GM12878 (cell line): ENCODE data around the gene LRP1B. TPM values are rescaled to one million over a fixed set of nuclear protein-coding genes. Genes with fewer than 3 reads are reported as not detected.

Experiments
- ATAC-seq: fragments of 200-7000 bp; cut with Tn5 transposase; 3 replicates; pipeline ENCODE4 v1.9.1; 2020; ENCODE audit warnings: mild to moderate bottlenecking, moderate library complexity
- BruUV-seq: library from RNA; stranded (reverse); fragments of 400-500 nt; replicated peaks from 2 replicates; lab custom pipeline; 2021; lab: Mats Ljungman, UMichigan
- CTCF ChIA-PET: fragments of 300-600 bp; sonication (Branson Sonifier 250); formaldehyde crosslinking; extraction: SDS; loops from one replicate; lab custom pipeline; 2021; ENCODE audit warnings: inconsistent platforms; lab: Yijun Ruan, JAX
- POLR2A ChIA-PET: fragments of 350-600 bp; formaldehyde crosslinking; extraction: SDS; loops from one replicate; lab custom pipeline; 2021; ENCODE audit warnings: inconsistent platforms; lab: Charles Lee
- RAD21 ChIA-PET: fragments of 300-600 bp; sonication (Branson Sonifier 250); formaldehyde crosslinking; loops from one replicate; lab custom pipeline; 2023; ENCODE audit warnings: antibody characterized with exemption; ENCODE audit not compliant: unreplicated experiment; lab: Charles Lee
- SMC1A ChIA-PET: fragments of 300-600 bp; sonication (Branson Sonifier 250); formaldehyde crosslinking; loops from one replicate; lab custom pipeline; 2023; ENCODE audit not compliant: unreplicated experiment, uncharacterized antibody; lab: Charles Lee
- DNase-seq: peaks from one replicate; pipeline ENCODE4 v3.0.0-alpha.2; 2011; ENCODE audit warnings: low read depth, low spot score
- FAIRE-seq: peaks from 3 replicates; lab custom pipeline; 2011; peaks lifted over from hg19 to GRCh38; lab: Jason Lieb, UNC
- H2AFZ ChIP-seq: 2 replicates; pipeline ENCODE4 v1.6.0; 2011; ENCODE audit warnings: low read depth, low read length, control low read depth; ENCODE audit not compliant: control insufficient read depth
- H3K27ac ChIP-seq: 2 replicates; pipeline ENCODE4 v1.5.1; 2011; ENCODE audit warnings: control low read depth; ENCODE audit not compliant: control insufficient read depth, insufficient read depth
- H3K27me3 ChIP-seq, 2 experiments: replicated peaks in 1 of 2; 2 replicates each; pipeline versions ENCODE4 v1.6.0 to v1.6.1; 2011; ENCODE audit warnings: low read length in 1 of 2; ENCODE audit not compliant: control insufficient read depth in 2 of 2, insufficient read depth in 2 of 2
- H3K36me3 ChIP-seq, 2 experiments: 2 replicates each; pipeline ENCODE4 v1.5.1; 2011; ENCODE audit warnings: low read length in 1 of 2; ENCODE audit not compliant: control insufficient read depth in 2 of 2, insufficient read depth in 2 of 2
- H3K4me1 ChIP-seq: 2 replicates; pipeline ENCODE4 v1.6.1; 2011; ENCODE audit warnings: mild to moderate bottlenecking, low read length, moderate library complexity, mixed read lengths; ENCODE audit not compliant: control insufficient read depth, insufficient read depth
- H3K4me2 ChIP-seq: 2 replicates; pipeline ENCODE4 v1.6.0; 2011; ENCODE audit warnings: control low read depth; ENCODE audit not compliant: control insufficient read depth, insufficient read depth
- H3K4me3 ChIP-seq: fragments of 200-600 bp; sonication (generic); 2 replicates; pipeline ENCODE4 v1.5.1; 2016
- H3K79me2 ChIP-seq: 2 replicates; pipeline ENCODE4 v1.6.0; 2011; ENCODE audit warnings: low read length; ENCODE audit not compliant: control insufficient read depth, insufficient read depth
- H3K9ac ChIP-seq: 2 replicates; pipeline ENCODE4 v1.8.0; 2011; ENCODE audit warnings: low read length, control low read depth, mixed read lengths; ENCODE audit not compliant: control insufficient read depth, insufficient read depth
- H3K9me3 ChIP-seq: replicated peaks from 3 replicates; pipeline ENCODE4 v1.5.1; 2011; ENCODE audit warnings: mild to moderate bottlenecking, low read length; ENCODE audit not compliant: control insufficient read depth, insufficient read depth
- H4K20me1 ChIP-seq: 2 replicates; pipeline ENCODE4 v1.6.0; 2011; ENCODE audit not compliant: control insufficient read depth, insufficient read depth
- ASH2L ChIP-seq: fragments of 300-600, 200-600 bp; sonication (generic); IDR thresholded peaks from 2 replicates; pipeline ENCODE4 v1.6.1; 2017; ENCODE audit warnings: low read depth, mild to moderate bottlenecking, borderline replicate concordance
- FOS ChIP-seq: IDR thresholded peaks from 3 replicates; pipeline ENCODE4 v1.6.1; 2011; ENCODE audit warnings: borderline replicate concordance; ENCODE audit not compliant: insufficient read length; ENCODE audit errors: extremely low read depth
- FOXK2 ChIP-seq: fragments of 450-650 bp; IDR thresholded peaks from 2 replicates; pipeline ENCODE4 v1.6.1; 2017; ENCODE audit warnings: mild to moderate bottlenecking, moderate library complexity
- IKZF1 ChIP-seq: fragments of 450-650 bp; conservative IDR thresholded peaks from 2 replicates; pipeline ENCODE4 v1.6.1; 2017; ENCODE audit warnings: antibody characterized with exemption, mild to moderate bottlenecking
- MYC ChIP-seq: IDR thresholded peaks from 2 replicates; pipeline ENCODE4 v1.6.1; 2011; ENCODE audit warnings: mild to moderate bottlenecking, low read length, moderate library complexity, inconsistent platforms; ENCODE audit not compliant: insufficient read depth, insufficient replicate concordance, insufficient read length, severe bottlenecking
- NR2F1 ChIP-seq: fragments of 450-650 bp; conservative IDR thresholded peaks from 2 replicates; pipeline ENCODE4 v1.6.1; 2017; ENCODE audit warnings: mild to moderate bottlenecking
- NRF1 ChIP-seq: conservative IDR thresholded peaks from 2 replicates; pipeline ENCODE4 v1.6.1; 2011; ENCODE audit warnings: mild to moderate bottlenecking, low read depth, low read length, improper control_type of control experiment
- POLR2AphosphoS2 ChIP-seq: IDR thresholded peaks from 2 replicates; pipeline ENCODE4 v1.6.1; 2011; ENCODE audit warnings: low read depth, mild to moderate bottlenecking, low read length, improper control_type of control experiment, moderate library complexity
- RCOR1 ChIP-seq: conservative IDR thresholded peaks from 2 replicates; pipeline ENCODE4 v1.6.1; 2012; ENCODE audit warnings: low read depth, low read length, improper control_type of control experiment
- SIX5 ChIP-seq: IDR thresholded peaks from 2 replicates; pipeline ENCODE4 v1.6.1; 2011; ENCODE audit warnings: mild to moderate bottlenecking, low read depth, low read length, moderate library complexity; ENCODE audit not compliant: severe bottlenecking
- SUPT20H ChIP-seq: IDR thresholded peaks from 2 replicates; pipeline ENCODE4 v1.6.1; 2011; ENCODE audit warnings: low read depth, mild to moderate bottlenecking, low read length, moderate library complexity, borderline replicate concordance; ENCODE audit not compliant: control insufficient read depth
- TARDBP ChIP-seq: IDR thresholded peaks from 2 replicates; pipeline ENCODE4 v1.6.1; 2016; ENCODE audit warnings: borderline replicate concordance
- TBL1XR1 ChIP-seq: IDR thresholded peaks from 2 replicates; pipeline ENCODE4 v1.6.1; 2012; ENCODE audit warnings: low read depth, low read length, improper control_type of control experiment
- WRNIP1 ChIP-seq: IDR thresholded peaks from 2 replicates; pipeline ENCODE4 v1.6.1; 2011; ENCODE audit warnings: low read depth, low read length, improper control_type of control experiment, borderline replicate concordance
- YBX1 ChIP-seq: fragments of 450-650 bp; IDR thresholded peaks from 2 replicates; pipeline ENCODE4 v1.6.1; 2016; ENCODE audit warnings: antibody characterized with exemption
- ZBTB4 ChIP-seq: fragments of 450-650 bp; formaldehyde crosslinking; IDR thresholded peaks from 2 replicates; pipeline ENCODE4 v1.4.0; 2022; ENCODE audit warnings: mild to moderate bottlenecking, moderate library complexity
- ZNF207 ChIP-seq: fragments of 450-650 bp; IDR thresholded peaks from 2 replicates; pipeline ENCODE4 v1.6.1; 2014; ENCODE audit warnings: antibody characterized with exemption, mild to moderate bottlenecking, borderline replicate concordance
- ZNF274 ChIP-seq: IDR thresholded peaks from one replicate; pipeline ENCODE4 v1.8.0; 2011; ENCODE audit not compliant: insufficient read length, insufficient read depth
- WGBS: methylation state at CpG from one replicate; pipeline ENCODE4 v1.1.6; 2016; ENCODE audit warnings: low lambda C conversion rate; ENCODE audit not compliant: insufficient replicate concordance, insufficient coverage; ENCODE audit errors: missing lambda C conversion rate; 5-methylcytosine and 5-hydroxymethylcytosine counted together
- in situ Hi-C: fragments of 300-500 bp; cut with MboI; formaldehyde crosslinking; loops from 9 replicates; pipeline ENCODE4 v1.14.3; 2018; ENCODE audit warnings: mixed read lengths
- intact Hi-C: fragments of 100-400 bp; cut with micrococcal nuclease; formaldehyde crosslinking; loops from one replicate; pipeline ENCODE4 v1.14.2; 2022; ENCODE audit not compliant: unreplicated experiment
- polyA plus RNA-seq, 11 experiments: library from polyadenylated mRNA; depleted of rRNA in 4 of 11; unstranded in 6 of 11; stranded (reverse) in 5 of 11; fragments of >200 nt; fragmentation: Nextera tagmentation in 4 of 11; fragmentation: Illumina TruSeq in 1 of 11; extraction: Ambion mirVana in 4 of 11; extraction: Trizol in 1 of 11; gene quantifications; 1 replicate in 1 of 11; 2 replicates in 10 of 11; pipeline versions ENCODE4 v1.2.1 to v1.2.3, GENCODE V29; 2011 to 2016; ENCODE audit warnings: inconsistent platforms in 2 of 11, missing spikeins in 2 of 11, low read depth in 1 of 11
- total RNA-seq, 4 experiments: library from RNA; depleted of rRNA in 3 of 4; stranded (reverse); fragments of >200 nt in 3 of 4; fragmentation: Illumina TruSeq in 1 of 4; extraction: Trizol in 1 of 4; gene quantifications; 2 replicates each; pipeline versions ENCODE4 v1.2.1 to v1.2.3, GENCODE V29; 2013 to 2021
- TF ChIP-seq, protein P1 (sequence below): IDR thresholded peaks from 2 replicates; pipeline ENCODE4 v1.6.1; 2011; ENCODE audit warnings: mild to moderate bottlenecking, low read depth, low read length, moderate library complexity; ENCODE audit not compliant: insufficient replicate concordance
- TF ChIP-seq, protein P2 (sequence below): IDR thresholded peaks from 2 replicates; pipeline ENCODE4 v1.6.1; 2012; ENCODE audit warnings: low read depth, low read length, improper control_type of control experiment

LRP1B gene
- total and polyA plus RNA-seq, 10 of the 15 experiments (the other 5 are each of a cell fraction or from before 2014, with no cell fraction given), result under 0.01 to 0.06 (median 0.03) TPM; not detected in 5

DNA sequence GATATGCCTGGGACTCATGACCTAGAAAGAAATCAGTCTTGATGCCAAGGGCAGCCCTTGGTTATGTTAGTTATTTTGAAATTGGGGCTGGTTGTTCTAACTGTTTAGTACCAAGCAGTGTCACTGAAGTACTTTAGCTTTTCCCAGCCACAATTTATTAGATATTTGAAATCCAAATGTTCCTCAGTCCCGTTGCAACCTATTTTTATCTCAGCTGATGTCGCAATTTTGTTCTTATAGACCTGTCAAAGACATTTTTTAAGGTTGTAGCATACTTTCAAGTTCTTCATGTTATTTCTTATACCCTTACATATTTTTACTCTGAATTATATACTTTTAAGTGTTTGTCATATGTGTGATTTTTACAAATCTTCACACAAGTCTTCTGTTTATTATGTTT, 100.1 kb downstream of the LRP1B start:
- ChIA-PET CTCF (no interaction called here), POLR2A (no interaction called here), RAD21 (no interaction called here), SMC1A (no interaction called here)
- BruUV-seq, result no TSS peak
- Histone ChIP-seq H2AFZ (no peak overlapping the region), H3K27ac (no peak overlapping the region), H3K9me3 (no peaks in the 10 kb centered on the region), H3K9ac (no peak overlapping the region), H3K4me3 (no peak overlapping the region), H3K27me3 (no peaks in the 10 kb centered on the region), H4K20me1 (no peaks in the 10 kb centered on the region), H3K4me2 (no peak overlapping the region), H3K79me2 (no peaks in the 10 kb centered on the region), H3K4me1 (no peaks in the 10 kb centered on the region), H3K36me3 (no peaks in the 10 kb centered on the region)
- 0% methylated on average over 2 of the region's 2 CpGs for WGBS
- DNase-seq, result no peak
- in situ Hi-C loops (no loop called here), intact Hi-C loops (no loop called here)
- ATAC-seq, result no peak
- TF ChIP-seq ZBTB4 (CRISPR knock-in tag) (no peak), TBL1XR1 (no peak), POLR2AphosphoS2 (no peak), IKZF1 (no peak), NR2F1 (no peak), FOXK2 (no peak), ASH2L (no peak), SIX5 (no peak), YBX1 (no peak), TARDBP (no peak), ZNF207 (no peak), NRF1 (no peak), SUPT20H (no peak), FOS (no peak), RCOR1 (no peak), WRNIP1 (no peak), ZNF274 (no peak), MYC (no peak)
- TF ChIP-seq, protein P1, sequence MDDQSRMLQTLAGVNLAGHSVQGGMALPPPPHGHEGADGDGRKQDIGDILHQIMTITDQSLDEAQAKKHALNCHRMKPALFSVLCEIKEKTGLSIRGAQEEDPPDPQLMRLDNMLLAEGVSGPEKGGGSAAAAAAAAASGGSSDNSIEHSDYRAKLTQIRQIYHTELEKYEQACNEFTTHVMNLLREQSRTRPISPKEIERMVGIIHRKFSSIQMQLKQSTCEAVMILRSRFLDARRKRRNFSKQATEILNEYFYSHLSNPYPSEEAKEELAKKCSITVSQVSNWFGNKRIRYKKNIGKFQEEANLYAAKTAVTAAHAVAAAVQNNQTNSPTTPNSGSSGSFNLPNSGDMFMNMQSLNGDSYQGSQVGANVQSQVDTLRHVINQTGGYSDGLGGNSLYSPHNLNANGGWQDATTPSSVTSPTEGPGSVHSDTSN, result no peak
- TF ChIP-seq, protein P2, sequence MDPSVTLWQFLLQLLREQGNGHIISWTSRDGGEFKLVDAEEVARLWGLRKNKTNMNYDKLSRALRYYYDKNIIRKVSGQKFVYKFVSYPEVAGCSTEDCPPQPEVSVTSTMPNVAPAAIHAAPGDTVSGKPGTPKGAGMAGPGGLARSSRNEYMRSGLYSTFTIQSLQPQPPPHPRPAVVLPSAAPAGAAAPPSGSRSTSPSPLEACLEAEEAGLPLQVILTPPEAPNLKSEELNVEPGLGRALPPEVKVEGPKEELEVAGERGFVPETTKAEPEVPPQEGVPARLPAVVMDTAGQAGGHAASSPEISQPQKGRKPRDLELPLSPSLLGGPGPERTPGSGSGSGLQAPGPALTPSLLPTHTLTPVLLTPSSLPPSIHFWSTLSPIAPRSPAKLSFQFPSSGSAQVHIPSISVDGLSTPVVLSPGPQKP, result no peak
- no peak for FAIRE-seq
